Bronchial epithelial cell (primary cell): ENCODE results near the gene TSACC. TPM values are rescaled to one million over a fixed set of nuclear protein-coding genes. Genes with fewer than 3 reads are reported as not detected.

Source experiments
- DNase-seq: peaks from one replicate; pipeline ENCODE4 v3.0.0-alpha.2; 2010; ENCODE audit warnings: low read depth
- FAIRE-seq: peaks from 2 replicates; lab custom pipeline; 2011; peaks lifted over from hg19 to GRCh38; lab: Jason Lieb, UNC
- H3K27me3 ChIP-seq: 2 replicates; pipeline ENCODE4 v1.5.1; 2011; ENCODE audit warnings: low read length; ENCODE audit not compliant: control insufficient read depth, insufficient read depth
- H3K36me3 ChIP-seq: 2 replicates; pipeline ENCODE4 v1.5.1; 2011; ENCODE audit warnings: low read length; ENCODE audit not compliant: control insufficient read depth, insufficient read depth
- H3K4me3 ChIP-seq: 2 replicates; pipeline ENCODE4 v1.5.1; 2011; ENCODE audit warnings: mild to moderate bottlenecking, low read depth, low read length, control low read depth
- CTCF ChIP-seq: IDR thresholded peaks from 2 replicates; pipeline ENCODE4 v1.5.1; 2011; ENCODE audit warnings: mild to moderate bottlenecking, moderate library complexity, low read length, control low read depth, inconsistent platforms; ENCODE audit not compliant: insufficient read depth, severe bottlenecking
- total RNA-seq: library from RNA; depleted of rRNA; stranded (reverse); fragments of >200 nt; gene quantifications from 2 replicates; pipeline ENCODE4 v1.2.1, GENCODE V29; 2014

TSACC gene
- total RNA-seq, 1 donor from 2014 or later: not detected

DNA sequence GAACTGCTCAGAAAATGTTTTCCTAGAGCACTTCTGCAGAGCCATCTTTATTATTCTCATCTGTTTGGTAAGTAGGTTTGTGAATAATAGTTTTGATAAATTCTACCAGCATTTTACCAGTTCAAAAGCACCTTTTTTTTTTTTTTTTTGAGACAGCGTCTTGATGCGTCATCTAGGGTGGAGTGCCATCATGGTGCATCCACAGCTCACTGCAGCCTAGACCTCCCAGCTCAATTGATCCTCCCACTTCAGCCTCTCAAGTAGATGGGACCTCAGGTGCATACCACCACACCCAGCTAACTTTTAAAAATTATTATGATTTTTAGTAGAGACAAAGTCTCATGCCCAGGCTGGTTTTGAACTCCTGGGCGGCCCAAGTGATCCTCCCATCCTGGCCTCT, 20.9 kb downstream of the TSACC start:
- Histone ChIP-seq H3K4me3 (no peak overlapping the region), H3K36me3 (no peaks in the 10 kb centered on the region), H3K27me3 (no peaks in the 10 kb centered on the region)
- DNase-seq (no peak), FAIRE-seq (no peak)
- no peak for TF ChIP-seq CTCF

DNA sequence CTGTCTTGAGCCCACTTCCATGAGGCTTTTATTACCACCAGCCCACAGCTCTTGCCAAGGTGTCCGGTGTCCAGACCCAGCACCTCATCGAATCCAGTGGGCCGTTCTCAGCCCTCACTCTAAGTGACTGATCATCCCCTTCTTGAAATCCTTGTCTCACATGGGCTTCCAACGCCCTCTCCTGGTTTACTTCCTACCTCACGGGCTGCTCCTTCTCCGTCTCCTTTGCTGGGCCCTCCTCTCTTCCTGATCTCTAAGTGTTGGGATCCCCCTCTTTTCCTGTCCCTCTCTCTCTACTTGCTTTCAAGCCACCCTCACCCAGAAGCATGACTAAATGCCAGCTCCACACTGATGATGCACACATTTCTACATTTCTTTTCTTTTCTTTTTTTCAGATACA, 21.6 kb downstream of the TSACC start:
- Histone ChIP-seq H3K4me3 (no peak overlapping the region), H3K27me3 (no peaks in the 10 kb centered on the region), H3K36me3 (no peaks in the 10 kb centered on the region)
- FAIRE-seq (no peak), DNase-seq (peak; percentile 32)
- TF ChIP-seq CTCF: peak; percentile 48

- H3K27me3 ChIP-seq: no peaks in the 10 kb centered on the region
- no peaks in the 10 kb centered on the region for H3K36me3 ChIP-seq
- DNase-seq (no peak), FAIRE-seq (no peak)
- no peak overlapping the region for H3K4me3 ChIP-seq
- no peak for TF ChIP-seq CTCF
These were observed 22.2 kb downstream of the TSACC start for GRCh38 chr1:156360534-156360933.

- no peak for TF ChIP-seq CTCF
- DNase-seq: no peak
- Histone ChIP-seq H3K27me3 (no peaks in the 10 kb centered on the region), H3K36me3 (no peaks in the 10 kb centered on the region), H3K4me3 (no peak overlapping the region)
- FAIRE-seq: no peak
These were observed 27.4 kb downstream of the TSACC start for GRCh38 chr1:156365754-156366153.

GRCh38 chr1:156366378-156367166, 28.2 kb downstream of the TSACC start:
- DNase-seq: no peak
- no peak for TF ChIP-seq CTCF
- Histone ChIP-seq H3K4me3 (no peak overlapping the region), H3K27me3 (no peaks in the 10 kb centered on the region), H3K36me3 (no peaks in the 10 kb centered on the region)
- no peak for FAIRE-seq
